ENCODE results near the gene JADE1. TPM values are rescaled to one million over a fixed set of nuclear protein-coding genes. Genes with fewer than 3 reads are reported as not detected.

Gene JADE1
- total and polyA plus RNA-seq, 2 donors (not counting 1 experiment from before 2014, with no cell fraction given): 36.2 to 49.9 TPM

DNA sequence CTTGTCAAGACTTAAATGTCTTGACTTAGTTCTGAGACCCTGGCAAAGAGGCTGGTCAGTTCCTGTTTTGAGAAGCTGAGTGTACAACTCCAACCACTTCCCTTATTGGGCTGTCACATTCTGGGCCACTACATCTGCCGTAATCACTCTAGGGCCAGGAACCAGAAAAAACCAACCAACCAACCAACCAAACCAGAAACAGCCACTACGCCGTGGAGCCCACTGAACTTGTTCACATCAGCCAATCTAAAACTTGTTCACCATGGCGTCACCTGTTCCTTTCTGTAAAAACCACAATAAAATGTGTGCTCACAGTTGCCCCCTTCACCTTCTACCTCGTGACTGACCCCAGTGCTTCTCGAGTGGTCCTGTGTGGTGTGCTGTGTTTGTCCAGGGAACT, 107.3 kb downstream of the JADE1 start:
- no peak for TF ChIP-seq EZH2 (IDR thresholded peaks at IDR 0.05; ENCODE audit: low read length, missing control alignments)
- TF ChIP-seq, protein P1, sequence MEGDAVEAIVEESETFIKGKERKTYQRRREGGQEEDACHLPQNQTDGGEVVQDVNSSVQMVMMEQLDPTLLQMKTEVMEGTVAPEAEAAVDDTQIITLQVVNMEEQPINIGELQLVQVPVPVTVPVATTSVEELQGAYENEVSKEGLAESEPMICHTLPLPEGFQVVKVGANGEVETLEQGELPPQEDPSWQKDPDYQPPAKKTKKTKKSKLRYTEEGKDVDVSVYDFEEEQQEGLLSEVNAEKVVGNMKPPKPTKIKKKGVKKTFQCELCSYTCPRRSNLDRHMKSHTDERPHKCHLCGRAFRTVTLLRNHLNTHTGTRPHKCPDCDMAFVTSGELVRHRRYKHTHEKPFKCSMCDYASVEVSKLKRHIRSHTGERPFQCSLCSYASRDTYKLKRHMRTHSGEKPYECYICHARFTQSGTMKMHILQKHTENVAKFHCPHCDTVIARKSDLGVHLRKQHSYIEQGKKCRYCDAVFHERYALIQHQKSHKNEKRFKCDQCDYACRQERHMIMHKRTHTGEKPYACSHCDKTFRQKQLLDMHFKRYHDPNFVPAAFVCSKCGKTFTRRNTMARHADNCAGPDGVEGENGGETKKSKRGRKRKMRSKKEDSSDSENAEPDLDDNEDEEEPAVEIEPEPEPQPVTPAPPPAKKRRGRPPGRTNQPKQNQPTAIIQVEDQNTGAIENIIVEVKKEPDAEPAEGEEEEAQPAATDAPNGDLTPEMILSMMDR (conservative IDR thresholded peaks at IDR 0.05 in 1 of 2, IDR thresholded peaks at IDR 0.05 in 1 of 2; ENCODE audit: low read depth in 1 of 2, low read length in 2 of 2): no peak
- Histone ChIP-seq H3K9ac (ENCODE audit: insufficient read depth, low read length) (no peak overlapping the region), H3K27me3 (ENCODE audit: control insufficient read depth, insufficient read depth, low read length) (no peaks in the 10 kb centered on the region), H3K36me3 (ENCODE audit: control insufficient read depth, insufficient read depth, low read length) (no peaks in the 10 kb centered on the region), H3K4me1 (ENCODE audit: control insufficient read depth, extremely low read depth, insufficient read depth, low read length) (no peaks in the 10 kb centered on the region), H3K4me2 (ENCODE audit: extremely low read depth, insufficient read depth, low read length) (no peak overlapping the region), H2AFZ (ENCODE audit: low read length) (no peak overlapping the region), H3K4me3 (replicated peaks in 1 of 4; ENCODE audit: control extremely low read depth in 1 of 4, insufficient read depth in 1 of 4, low read depth in 3 of 4, low read length in 4 of 4) (no peak overlapping the region), H4K20me1 (ENCODE audit: control insufficient read depth, extremely low read depth, insufficient read depth, low read length) (no peaks in the 10 kb centered on the region), H3K9me3 (ENCODE audit: control insufficient read depth, insufficient read depth, low read depth, low read length) (no peaks in the 10 kb centered on the region), H3K79me2 (ENCODE audit: control insufficient read depth, insufficient read depth, low read length) (no peaks in the 10 kb centered on the region), H3K27ac (ENCODE audit: insufficient read depth, low read length) (no peak overlapping the region)
- no peak for DNase-seq (ENCODE audit: low read depth in 2 of 2)

GRCh38 chr4:128917781-128918180, 108.3 kb downstream of the JADE1 start:
- no peak for DNase-seq (ENCODE audit: low read depth in 2 of 2)
- TF ChIP-seq, protein P1 (conservative IDR thresholded peaks at IDR 0.05 in 1 of 2, IDR thresholded peaks at IDR 0.05 in 1 of 2; ENCODE audit: low read depth in 1 of 2, low read length in 2 of 2): no peak
- no peak for TF ChIP-seq EZH2 (IDR thresholded peaks at IDR 0.05; ENCODE audit: low read length, missing control alignments)
- H3K79me2 ChIP-seq (ENCODE audit: control insufficient read depth, insufficient read depth, low read length): no peaks in the 10 kb centered on the region

DNA sequence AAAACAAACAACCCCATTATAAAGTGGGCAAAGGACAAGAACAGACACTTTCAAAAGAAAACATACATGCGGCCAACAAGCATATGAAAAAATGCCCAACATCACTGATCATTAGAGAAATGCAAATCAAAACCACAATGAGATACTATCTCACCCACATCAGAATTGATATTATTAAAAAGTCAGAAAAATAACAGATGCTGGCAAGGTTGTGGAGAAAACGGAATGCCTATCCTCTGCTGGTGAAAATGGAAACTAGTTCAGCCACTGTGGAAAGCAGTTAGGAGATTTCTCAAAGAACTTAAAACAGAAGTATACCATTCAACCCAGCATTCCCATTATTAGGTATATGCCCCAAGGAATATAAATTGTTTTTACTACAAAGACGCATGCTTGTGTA, 112.5 kb downstream of the JADE1 start:
- Histone ChIP-seq H3K27me3 (ENCODE audit: control insufficient read depth, insufficient read depth, low read length) (no peaks in the 10 kb centered on the region), H3K4me3 (replicated peaks in 1 of 4; ENCODE audit: control extremely low read depth in 1 of 4, insufficient read depth in 1 of 4, low read depth in 3 of 4, low read length in 4 of 4) (no peak overlapping the region), H3K36me3 (ENCODE audit: control insufficient read depth, insufficient read depth, low read length) (no peaks in the 10 kb centered on the region), H3K79me2 (ENCODE audit: control insufficient read depth, insufficient read depth, low read length) (no peaks in the 10 kb centered on the region), H3K9ac (ENCODE audit: insufficient read depth, low read length) (no peak overlapping the region), H4K20me1 (ENCODE audit: control insufficient read depth, extremely low read depth, insufficient read depth, low read length) (no peaks in the 10 kb centered on the region), H3K4me2 (ENCODE audit: extremely low read depth, insufficient read depth, low read length) (no peak overlapping the region), H2AFZ (ENCODE audit: low read length) (no peak overlapping the region), H3K27ac (ENCODE audit: insufficient read depth, low read length) (no peak overlapping the region), H3K4me1 (ENCODE audit: control insufficient read depth, extremely low read depth, insufficient read depth, low read length) (no peaks in the 10 kb centered on the region), H3K9me3 (ENCODE audit: control insufficient read depth, insufficient read depth, low read depth, low read length) (no peaks in the 10 kb centered on the region)
- TF ChIP-seq, protein P1 (conservative IDR thresholded peaks at IDR 0.05 in 1 of 2, IDR thresholded peaks at IDR 0.05 in 1 of 2; ENCODE audit: low read depth in 1 of 2, low read length in 2 of 2): no peak
- no peak for TF ChIP-seq EZH2 (IDR thresholded peaks at IDR 0.05; ENCODE audit: low read length, missing control alignments)
- no peak for DNase-seq (ENCODE audit: low read depth in 2 of 2)

More at GRCh38 chr4:128917781-128918180, 108.3 kb downstream of the JADE1 start:
- Histone ChIP-seq H3K9ac (ENCODE audit: insufficient read depth, low read length) (no peak overlapping the region), H3K4me1 (ENCODE audit: control insufficient read depth, extremely low read depth, insufficient read depth, low read length) (no peaks in the 10 kb centered on the region), H3K27ac (ENCODE audit: insufficient read depth, low read length) (no peak overlapping the region), H3K9me3 (ENCODE audit: control insufficient read depth, insufficient read depth, low read depth, low read length) (no peaks in the 10 kb centered on the region), H2AFZ (ENCODE audit: low read length) (no peak overlapping the region), H3K4me3 (replicated peaks in 1 of 4; ENCODE audit: control extremely low read depth in 1 of 4, insufficient read depth in 1 of 4, low read depth in 3 of 4, low read length in 4 of 4) (no peak overlapping the region), H3K36me3 (ENCODE audit: control insufficient read depth, insufficient read depth, low read length) (no peaks in the 10 kb centered on the region), H3K27me3 (ENCODE audit: control insufficient read depth, insufficient read depth, low read length) (no peaks in the 10 kb centered on the region), H4K20me1 (ENCODE audit: control insufficient read depth, extremely low read depth, insufficient read depth, low read length) (no peaks in the 10 kb centered on the region), H3K4me2 (ENCODE audit: extremely low read depth, insufficient read depth, low read length) (no peak overlapping the region)
